Right lobe of liver (tissue), 6 donors: ENCODE results near the gene CCDC184. TPM values are rescaled to one million over a fixed set of nuclear protein-coding genes. Genes with fewer than 3 reads are reported as not detected.
"Not testable (repeated sequence)": the region's sequence is repeated elsewhere in the genome, so short reads cannot be mapped to it uniquely, and the experiment has no call there.

Experiments
- ATAC-seq, 4 donors: fragments of 200-7000 bp; cut with Tn5 transposase; one replicate each; pipeline ENCODE4 v1.9.1; 2020; ENCODE audit warnings: mild to moderate bottlenecking in 4 of 4, moderate library complexity in 4 of 4
- DNase-seq, 3 donors: peaks; one replicate each; pipeline ENCODE4 v3.0.0-alpha.2; 2020
- H3K27ac ChIP-seq, 3 donors: fragments of 200-600 bp; one replicate each; pipeline ENCODE4 v1.8.0; 2022
- H3K27me3 ChIP-seq, 2 donors: fragments of 200-600 bp; one replicate each; pipeline ENCODE4 v1.8.0; 2022
- H3K36me3 ChIP-seq, 4 donors: fragments of 200-600 bp; sonication (generic) in 1 of 4; one replicate each; pipeline versions ENCODE4 v1.5.1 to v1.8.0; 2017 to 2022; ENCODE audit warnings: control low read depth in 1 of 4
- H3K4me1 ChIP-seq, 4 donors: fragments of 200-600 bp; sonication (generic) in 1 of 4; one replicate each; pipeline versions ENCODE4 v1.5.1 to v1.8.0; 2017 to 2022; ENCODE audit warnings: control low read depth in 1 of 4
- H3K4me3 ChIP-seq, 3 donors: fragments of 200-600 bp; one replicate each; pipeline ENCODE4 v1.8.0; 2022
- H3K9me3 ChIP-seq, 4 donors: fragments of 200-600 bp; sonication (generic) in 1 of 4; one replicate each; pipeline versions ENCODE4 v1.5.1 to v1.8.0; 2017 to 2022; ENCODE audit warnings: control low read depth in 1 of 4
- POLR2A ChIP-seq: fragments of 450-650 bp; IDR thresholded peaks from one replicate; pipeline ENCODE4 v1.6.1; 2017; ENCODE audit warnings: antibody characterized with exemption, mild to moderate bottlenecking
- WGBS: methylation state at CpG from one replicate; pipeline ENCODE4 v1.1.6; 2018; ENCODE audit warnings: low coverage, low lambda C conversion rate; ENCODE audit not compliant: insufficient coverage; ENCODE audit errors: missing lambda C conversion rate; 5-methylcytosine and 5-hydroxymethylcytosine counted together
- intact Hi-C, 2 donors: fragments of 100-400 bp; cut with DNase I; formaldehyde crosslinking; loops; one replicate each; pipeline versions ENCODE4 v1.11.2 to v1.14.1; 2022
- total RNA-seq, 6 experiments: library from RNA; depleted of rRNA in 2 of 6; stranded (reverse); fragments of >200 nt in 2 of 6; fragmentation: NEBNext Ultra II Directional in 3 of 6; extraction: Animal tissue kit (Norgen Biotek cat#: 25700) in 3 of 6; gene quantifications; one replicate each; pipeline versions ENCODE4 v1.1.0 to v1.2.4, GENCODE V29; 2016 to 2023
- TF ChIP-seq, protein P1 (sequence below), 4 donors: fragments of 200-600 bp in 3 of 4; fragments of 450-650 bp in 1 of 4; IDR thresholded peaks; one replicate each; pipeline versions ENCODE4 v1.5.1 to v1.8.0; 2016 to 2022; ENCODE audit warnings: antibody characterized with exemption in 4 of 4, mild to moderate bottlenecking in 2 of 4
- donor health status: DM: no; HTN: yes; CAD: no.
- donor health status: DM: no; HTN: no; CAD: no.
- donor health status: DM: no; HTN: no; CAD: no.
- donor health status: DM: no; HTN: yes; CAD: no.
- donor health status: DM: no; HTN: yes; CAD: no.

CCDC184 gene
- total RNA-seq, 6 experiments from 2014 or later, result 0.11 to 0.46 (median 0.23) TPM; not detected in 3

GRCh38 chr12:48220701-48221100, 37.3 kb downstream of the CCDC184 start:
- Histone ChIP-seq H3K27me3 (no peaks in the 10 kb centered on the region), H3K4me3 (no peak overlapping the region), H3K9me3 (no peaks in the 10 kb centered on the region), H3K36me3 (no peaks in the 10 kb centered on the region), H3K4me1 (no peaks in the 10 kb centered on the region), H3K27ac (no peak overlapping the region)
- ATAC-seq, result no peak
- WGBS, result 63% methylated on average over 1 of the region's 1 CpG
- TF ChIP-seq POLR2A, result no peak
- TF ChIP-seq, protein P1, sequence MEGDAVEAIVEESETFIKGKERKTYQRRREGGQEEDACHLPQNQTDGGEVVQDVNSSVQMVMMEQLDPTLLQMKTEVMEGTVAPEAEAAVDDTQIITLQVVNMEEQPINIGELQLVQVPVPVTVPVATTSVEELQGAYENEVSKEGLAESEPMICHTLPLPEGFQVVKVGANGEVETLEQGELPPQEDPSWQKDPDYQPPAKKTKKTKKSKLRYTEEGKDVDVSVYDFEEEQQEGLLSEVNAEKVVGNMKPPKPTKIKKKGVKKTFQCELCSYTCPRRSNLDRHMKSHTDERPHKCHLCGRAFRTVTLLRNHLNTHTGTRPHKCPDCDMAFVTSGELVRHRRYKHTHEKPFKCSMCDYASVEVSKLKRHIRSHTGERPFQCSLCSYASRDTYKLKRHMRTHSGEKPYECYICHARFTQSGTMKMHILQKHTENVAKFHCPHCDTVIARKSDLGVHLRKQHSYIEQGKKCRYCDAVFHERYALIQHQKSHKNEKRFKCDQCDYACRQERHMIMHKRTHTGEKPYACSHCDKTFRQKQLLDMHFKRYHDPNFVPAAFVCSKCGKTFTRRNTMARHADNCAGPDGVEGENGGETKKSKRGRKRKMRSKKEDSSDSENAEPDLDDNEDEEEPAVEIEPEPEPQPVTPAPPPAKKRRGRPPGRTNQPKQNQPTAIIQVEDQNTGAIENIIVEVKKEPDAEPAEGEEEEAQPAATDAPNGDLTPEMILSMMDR (IDR thresholded peaks at IDR 0.05), result no peak
- DNase-seq, result no peak
- intact Hi-C loops, result no loop called here

- no peak for TF ChIP-seq POLR2A
- TF ChIP-seq, protein P1 (IDR thresholded peaks at IDR 0.05), result no peak
- no peaks in the 10 kb centered on the region for H3K4me1 ChIP-seq
- H3K9me3 ChIP-seq, result no peaks in the 10 kb centered on the region
- H3K4me3 ChIP-seq, result no peak overlapping the region
- H3K36me3 ChIP-seq, result no peaks in the 10 kb centered on the region
- H3K27ac ChIP-seq, result no peak overlapping the region
- no peaks in the 10 kb centered on the region for H3K27me3 ChIP-seq
- WGBS, result 12% methylated on average over 2 of the region's 2 CpGs
- no peak for ATAC-seq
- intact Hi-C loops, result no loop called here
- no peak for DNase-seq
Measured at GRCh38 chr12:48221645-48222044, 38.2 kb downstream of the CCDC184 start.

GRCh38 chr12:48224533-48224932, 41.1 kb downstream of the CCDC184 start:
- H3K27me3 ChIP-seq, ATAC-seq, H3K4me1 ChIP-seq, H3K9me3 ChIP-seq, intact Hi-C loops, H3K27ac ChIP-seq, DNase-seq, H3K4me3 ChIP-seq, H3K36me3 ChIP-seq: not testable (repeated sequence)
- 43% methylated on average over 3 of the region's 3 CpGs for WGBS

DNA sequence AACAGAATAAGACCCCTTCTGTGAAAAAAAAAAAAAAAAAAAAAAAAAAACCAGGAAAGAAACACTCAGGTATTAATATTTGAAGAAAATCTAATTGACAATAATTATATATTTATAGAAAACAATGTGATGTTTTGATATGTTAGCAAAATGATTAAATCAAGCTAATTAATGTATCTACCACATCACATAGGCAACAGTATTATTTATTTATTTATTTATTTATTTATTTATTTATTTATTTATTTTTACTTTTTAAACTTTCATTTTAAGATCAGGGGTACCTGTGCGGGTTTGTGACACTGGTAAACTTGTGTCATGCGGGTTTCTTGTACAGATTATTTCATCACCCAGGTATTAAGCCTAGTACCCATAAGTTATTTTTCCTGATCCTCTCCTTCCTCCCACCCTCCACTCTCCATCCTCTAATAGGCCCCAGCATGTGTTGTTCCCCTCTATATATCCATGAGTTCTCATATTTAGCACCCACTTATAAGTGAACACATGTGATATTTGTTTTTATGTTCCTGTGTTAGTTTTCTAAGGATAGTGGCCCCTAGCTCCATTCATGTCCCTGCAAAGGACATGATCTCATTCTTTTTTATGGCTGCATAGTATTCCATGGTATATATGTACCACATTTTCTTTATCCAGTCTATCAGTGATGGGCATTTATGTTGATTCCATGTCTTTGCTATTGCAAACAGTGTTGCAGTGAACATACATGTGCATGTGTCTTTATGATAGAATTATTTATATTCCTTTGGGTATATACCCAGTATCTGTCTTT, 47.9 kb downstream of the CCDC184 start:
- intact Hi-C loops, DNase-seq, H3K9me3 ChIP-seq: not testable (repeated sequence)

More for the DNA sequence above, 47.9 kb downstream of the CCDC184 start:
- WGBS, result 80% methylated on average over 2 of the region's 2 CpGs
- not testable (repeated sequence) for H3K4me1 ChIP-seq, H3K36me3 ChIP-seq, H3K27me3 ChIP-seq, H3K4me3 ChIP-seq, H3K27ac ChIP-seq, ATAC-seq

Other genes starting within 250 kb of the CCDC184 start
- gene TMEM106C, start 220.0 kb upstream of the CCDC184 start, total RNA-seq, result 10 to 100 TPM; 13.8 to 55.6 (median 34.7) TPM
- gene COL2A1, start 179.2 kb upstream of the CCDC184 start, total RNA-seq, result not detected
- 1 to 10 TPM; 3.6 to 6.5 (median 5.1) TPM for gene SENP1, start 77.6 kb upstream of the CCDC184 start, total RNA-seq
- gene PFKM, start 64.3 kb upstream of the CCDC184 start, total RNA-seq, result 1 to 10 TPM; 4.6 to 8.9 (median 7.8) TPM
- 10 to 100 TPM; 17.7 to 29.3 (median 21.6) TPM for gene ASB8, start 26.1 kb upstream of the CCDC184 start, total RNA-seq
- not detected for gene OR10AD1, start 19.6 kb downstream of the CCDC184 start, total RNA-seq
- 1 to 10 TPM; 6.5 to 8.4 (median 7.2) TPM for gene ZNF641, start 167.3 kb downstream of the CCDC184 start, total RNA-seq